ENCODE measurements around the gene TMEM209.

GRCh38 chr7:130134106-130134636, 71.0 kb downstream of the TMEM209 start:
- TF ChIP-seq, protein P1, sequence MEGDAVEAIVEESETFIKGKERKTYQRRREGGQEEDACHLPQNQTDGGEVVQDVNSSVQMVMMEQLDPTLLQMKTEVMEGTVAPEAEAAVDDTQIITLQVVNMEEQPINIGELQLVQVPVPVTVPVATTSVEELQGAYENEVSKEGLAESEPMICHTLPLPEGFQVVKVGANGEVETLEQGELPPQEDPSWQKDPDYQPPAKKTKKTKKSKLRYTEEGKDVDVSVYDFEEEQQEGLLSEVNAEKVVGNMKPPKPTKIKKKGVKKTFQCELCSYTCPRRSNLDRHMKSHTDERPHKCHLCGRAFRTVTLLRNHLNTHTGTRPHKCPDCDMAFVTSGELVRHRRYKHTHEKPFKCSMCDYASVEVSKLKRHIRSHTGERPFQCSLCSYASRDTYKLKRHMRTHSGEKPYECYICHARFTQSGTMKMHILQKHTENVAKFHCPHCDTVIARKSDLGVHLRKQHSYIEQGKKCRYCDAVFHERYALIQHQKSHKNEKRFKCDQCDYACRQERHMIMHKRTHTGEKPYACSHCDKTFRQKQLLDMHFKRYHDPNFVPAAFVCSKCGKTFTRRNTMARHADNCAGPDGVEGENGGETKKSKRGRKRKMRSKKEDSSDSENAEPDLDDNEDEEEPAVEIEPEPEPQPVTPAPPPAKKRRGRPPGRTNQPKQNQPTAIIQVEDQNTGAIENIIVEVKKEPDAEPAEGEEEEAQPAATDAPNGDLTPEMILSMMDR (IDR thresholded peaks at IDR 0.05; ENCODE audit: low read length) = no peak
- TF ChIP-seq EZH2 (IDR thresholded peaks at IDR 0.05; ENCODE audit: borderline replicate concordance, low read length) = no peak
